ENCODE measurements around the gene CLEC10A. TPM values are rescaled to one million over a fixed set of nuclear protein-coding genes. Genes with fewer than 3 reads are reported as not detected.
A peak's percentile ranks its signal among the peaks of the same experiment; 100 is the strongest.

CLEC10A gene
- polyA plus RNA-seq, 3 donors: 22.7 to 69.4 (median 61.9) TPM

DNA sequence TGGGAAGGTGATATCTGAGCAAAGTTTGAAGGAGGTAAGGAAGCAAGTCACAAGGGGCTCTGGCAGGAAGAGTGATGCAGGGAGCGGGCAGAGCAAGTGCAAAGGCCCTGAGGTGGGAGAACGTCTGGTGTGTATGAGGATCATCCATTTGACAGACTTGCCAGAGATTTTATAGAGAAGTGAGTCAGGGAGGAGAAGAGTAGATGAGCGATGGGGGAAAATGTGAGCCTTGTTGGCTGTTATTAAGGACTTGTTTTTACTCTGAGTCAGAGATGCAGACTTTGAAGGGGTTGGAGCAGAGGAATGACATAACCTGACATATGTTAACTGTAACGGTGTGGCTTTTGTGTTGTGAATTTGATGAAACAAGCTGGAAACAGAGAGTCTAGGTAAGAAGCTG, 3.5 kb upstream of the CLEC10A start:
- peaks cover 53% of the 10 kb centered on the region for H3K4me1 Mint-ChIP-seq
- intact Hi-C loops (cut with micrococcal nuclease): no loop called here

DNA sequence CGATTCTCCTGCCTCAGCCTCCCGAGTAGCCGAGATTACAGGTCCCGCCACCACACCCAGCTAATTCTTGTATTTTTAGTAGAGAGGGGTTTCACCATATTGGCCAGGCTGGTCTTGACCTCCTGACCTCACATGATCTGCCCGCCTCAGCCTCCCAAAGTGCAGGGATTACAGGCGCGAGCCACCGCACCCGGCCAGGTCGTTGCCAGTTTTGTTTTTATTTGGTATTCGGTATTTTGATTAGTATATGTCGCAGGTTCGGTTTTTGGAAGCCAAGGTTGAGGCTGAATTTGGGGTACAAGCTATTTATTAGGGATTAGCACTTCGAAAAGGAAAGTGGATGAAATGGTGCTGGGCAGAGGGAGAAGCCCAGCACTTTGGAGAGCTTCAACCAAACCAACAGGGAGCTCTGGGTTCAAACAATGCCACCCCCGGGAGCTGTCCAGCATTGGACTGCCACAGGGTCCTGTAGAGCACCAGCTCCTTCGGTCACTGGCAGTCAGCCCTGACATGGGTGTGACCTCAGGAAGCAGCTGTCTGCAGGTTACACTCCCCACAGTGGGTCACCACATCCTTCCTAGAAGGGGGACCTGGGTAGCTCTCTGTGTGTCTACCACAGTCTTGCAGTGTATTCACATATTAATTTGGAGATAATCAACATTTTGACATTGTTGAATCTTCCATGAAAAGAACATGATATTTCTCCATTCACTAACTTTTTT, 1.5 kb upstream of the CLEC10A start:
- no peak overlapping the region for H3K4me2 ChIP-seq (replicated peaks; ENCODE audit: extremely low read depth, low read length, poor library complexity, severe bottlenecking)
- no peak overlapping the region for H3K4me3 ChIP-seq (replicated peaks in 1 of 3; ENCODE audit: low read depth in 2 of 3, low read length in 3 of 3)
- no peaks in the 10 kb centered on the region for H3K79me2 ChIP-seq (ENCODE audit: insufficient read depth, low read length)
- no peak overlapping the region for H3K9ac ChIP-seq (ENCODE audit: insufficient read depth, low read length, poor library complexity, severe bottlenecking)
- intact Hi-C loops (cut with micrococcal nuclease): no loop called here
- no peak overlapping the region for H2AFZ ChIP-seq (ENCODE audit: insufficient read depth, low read depth, low read length, poor library complexity, severe bottlenecking)
- H3K27me3 Mint-ChIP-seq (ENCODE audit: low read depth in 3 of 3): peaks cover 1 to 8% (median 8%) of the 10 kb centered on the region in 3 donors
- peaks cover 12 to 23% of the 10 kb centered on the region in 2 donors for H3K36me3 Mint-ChIP-seq
- H3K9me3 Mint-ChIP-seq: peaks cover 0 to 6% (median 2%) of the 10 kb centered on the region in 7 donors
- 76% methylated on average over 11 of the region's 16 CpGs for WGBS (ENCODE audit: insufficient coverage)
- no peak overlapping the region for H3K4me3 Mint-ChIP-seq
- peak overlapping the region in 3 of 7 donors; percentile 18 to 53 (median 36) for H3K27ac Mint-ChIP-seq
- TF ChIP-seq, protein P1, sequence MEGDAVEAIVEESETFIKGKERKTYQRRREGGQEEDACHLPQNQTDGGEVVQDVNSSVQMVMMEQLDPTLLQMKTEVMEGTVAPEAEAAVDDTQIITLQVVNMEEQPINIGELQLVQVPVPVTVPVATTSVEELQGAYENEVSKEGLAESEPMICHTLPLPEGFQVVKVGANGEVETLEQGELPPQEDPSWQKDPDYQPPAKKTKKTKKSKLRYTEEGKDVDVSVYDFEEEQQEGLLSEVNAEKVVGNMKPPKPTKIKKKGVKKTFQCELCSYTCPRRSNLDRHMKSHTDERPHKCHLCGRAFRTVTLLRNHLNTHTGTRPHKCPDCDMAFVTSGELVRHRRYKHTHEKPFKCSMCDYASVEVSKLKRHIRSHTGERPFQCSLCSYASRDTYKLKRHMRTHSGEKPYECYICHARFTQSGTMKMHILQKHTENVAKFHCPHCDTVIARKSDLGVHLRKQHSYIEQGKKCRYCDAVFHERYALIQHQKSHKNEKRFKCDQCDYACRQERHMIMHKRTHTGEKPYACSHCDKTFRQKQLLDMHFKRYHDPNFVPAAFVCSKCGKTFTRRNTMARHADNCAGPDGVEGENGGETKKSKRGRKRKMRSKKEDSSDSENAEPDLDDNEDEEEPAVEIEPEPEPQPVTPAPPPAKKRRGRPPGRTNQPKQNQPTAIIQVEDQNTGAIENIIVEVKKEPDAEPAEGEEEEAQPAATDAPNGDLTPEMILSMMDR (IDR thresholded peaks at IDR 0.05): no peak
- H3K36me3 ChIP-seq (replicated peaks in 1 of 2; ENCODE audit: control insufficient read depth in 1 of 2, insufficient read depth in 2 of 2, low read length in 2 of 2): no peaks in the 10 kb centered on the region
- no peak for DNase-seq
- H3K4me1 Mint-ChIP-seq: peaks cover 63% of the 10 kb centered on the region
- H3K4me1 ChIP-seq (ENCODE audit: control insufficient read depth in 1 of 2, insufficient read depth in 2 of 2, low read length in 2 of 2): peaks cover 50 to 60% of the 10 kb centered on the region in 2 donors
- no peaks in the 10 kb centered on the region for H4K20me1 ChIP-seq (ENCODE audit: insufficient read depth, low read length)
- H3K27me3 ChIP-seq (ENCODE audit: control insufficient read depth in 2 of 2, insufficient read depth in 2 of 2, low read length in 2 of 2): no peaks in the 10 kb centered on the region
- H3K9me3 ChIP-seq (replicated peaks in 1 of 2; ENCODE audit: control insufficient read depth in 1 of 2, insufficient read depth in 1 of 2, low read length in 2 of 2): no peaks in the 10 kb centered on the region
- H3K27ac ChIP-seq (ENCODE audit: low read depth in 1 of 2, low read length in 2 of 2): no peak overlapping the region

More for the DNA sequence above, 3.5 kb upstream of the CLEC10A start:
- Histone ChIP-seq H3K4me3 (replicated peaks in 1 of 3; ENCODE audit: low read depth in 2 of 3, low read length in 3 of 3) (no peak overlapping the region), H3K9ac (ENCODE audit: insufficient read depth, low read length, poor library complexity, severe bottlenecking) (no peak overlapping the region), H3K4me2 (replicated peaks; ENCODE audit: extremely low read depth, low read length, poor library complexity, severe bottlenecking) (no peak overlapping the region), H4K20me1 (ENCODE audit: insufficient read depth, low read length) (no peaks in the 10 kb centered on the region), H3K27me3 (ENCODE audit: control insufficient read depth in 2 of 2, insufficient read depth in 2 of 2, low read length in 2 of 2) (no peaks in the 10 kb centered on the region), H3K79me2 (ENCODE audit: insufficient read depth, low read length) (no peaks in the 10 kb centered on the region), H3K36me3 (replicated peaks in 1 of 2; ENCODE audit: control insufficient read depth in 1 of 2, insufficient read depth in 2 of 2, low read length in 2 of 2) (no peaks in the 10 kb centered on the region), H3K27ac (ENCODE audit: low read depth in 1 of 2, low read length in 2 of 2) (peak overlapping the region in 1 of 2 donors; percentile 51), H2AFZ (ENCODE audit: insufficient read depth, low read depth, low read length, poor library complexity, severe bottlenecking) (no peak overlapping the region), H3K4me1 (ENCODE audit: control insufficient read depth in 1 of 2, insufficient read depth in 2 of 2, low read length in 2 of 2) (peaks cover 46 to 56% of the 10 kb centered on the region in 2 donors), H3K9me3 (replicated peaks in 1 of 2; ENCODE audit: control insufficient read depth in 1 of 2, insufficient read depth in 1 of 2, low read length in 2 of 2) (no peaks in the 10 kb centered on the region)
- Mint-ChIP-seq H3K27me3 (ENCODE audit: low read depth in 3 of 3) (peaks cover 1 to 11% (median 5%) of the 10 kb centered on the region in 3 donors), H3K27ac (peak overlapping the region; percentile 57 to 89 (median 82)), H3K4me3 (peak overlapping the region in 1 of 2 donors; percentile 81), H3K36me3 (peaks cover 13% of the 10 kb centered on the region in 2 donors), H3K9me3 (peaks cover 0 to 6% (median 2%) of the 10 kb centered on the region in 7 donors)
- TF ChIP-seq, protein P1 (IDR thresholded peaks at IDR 0.05): no peak
- WGBS (ENCODE audit: insufficient coverage): 90% methylated on average over 4 of the region's 4 CpGs
- peak in 2 of 3 donors; percentile 23 to 51 for DNase-seq
